Right lung (tissue), 10 donors: Measurements from ENCODE around the gene ZNF518B. TPM values are rescaled to one million over a fixed set of nuclear protein-coding genes. Genes with fewer than 3 reads are reported as not detected.
A peak's percentile ranks its signal among the peaks of the same experiment; 100 is the strongest.

ENCODE experiments used
- DNase-seq, 2 donors: peaks; one replicate each; pipeline ENCODE4 v3.0.0-alpha.2; 2013
- long read RNA-seq, 8 donors: transcript quantifications; one replicate each; lab custom pipeline, GENCODE V29; 2026
- polyA plus RNA-seq, 5 donors: library from polyadenylated mRNA; unstranded; fragments of 120-200 nt; gene quantifications; one replicate each; pipeline versions ENCODE4 v1.2.1 to v1.2.3, GENCODE V29; 2013; ENCODE audit warnings: inconsistent platforms in 1 of 5, low replicate concordance in 1 of 5; ENCODE audit not compliant: insufficient read length in 5 of 5, insufficient read depth in 1 of 5

ZNF518B gene, protein sequence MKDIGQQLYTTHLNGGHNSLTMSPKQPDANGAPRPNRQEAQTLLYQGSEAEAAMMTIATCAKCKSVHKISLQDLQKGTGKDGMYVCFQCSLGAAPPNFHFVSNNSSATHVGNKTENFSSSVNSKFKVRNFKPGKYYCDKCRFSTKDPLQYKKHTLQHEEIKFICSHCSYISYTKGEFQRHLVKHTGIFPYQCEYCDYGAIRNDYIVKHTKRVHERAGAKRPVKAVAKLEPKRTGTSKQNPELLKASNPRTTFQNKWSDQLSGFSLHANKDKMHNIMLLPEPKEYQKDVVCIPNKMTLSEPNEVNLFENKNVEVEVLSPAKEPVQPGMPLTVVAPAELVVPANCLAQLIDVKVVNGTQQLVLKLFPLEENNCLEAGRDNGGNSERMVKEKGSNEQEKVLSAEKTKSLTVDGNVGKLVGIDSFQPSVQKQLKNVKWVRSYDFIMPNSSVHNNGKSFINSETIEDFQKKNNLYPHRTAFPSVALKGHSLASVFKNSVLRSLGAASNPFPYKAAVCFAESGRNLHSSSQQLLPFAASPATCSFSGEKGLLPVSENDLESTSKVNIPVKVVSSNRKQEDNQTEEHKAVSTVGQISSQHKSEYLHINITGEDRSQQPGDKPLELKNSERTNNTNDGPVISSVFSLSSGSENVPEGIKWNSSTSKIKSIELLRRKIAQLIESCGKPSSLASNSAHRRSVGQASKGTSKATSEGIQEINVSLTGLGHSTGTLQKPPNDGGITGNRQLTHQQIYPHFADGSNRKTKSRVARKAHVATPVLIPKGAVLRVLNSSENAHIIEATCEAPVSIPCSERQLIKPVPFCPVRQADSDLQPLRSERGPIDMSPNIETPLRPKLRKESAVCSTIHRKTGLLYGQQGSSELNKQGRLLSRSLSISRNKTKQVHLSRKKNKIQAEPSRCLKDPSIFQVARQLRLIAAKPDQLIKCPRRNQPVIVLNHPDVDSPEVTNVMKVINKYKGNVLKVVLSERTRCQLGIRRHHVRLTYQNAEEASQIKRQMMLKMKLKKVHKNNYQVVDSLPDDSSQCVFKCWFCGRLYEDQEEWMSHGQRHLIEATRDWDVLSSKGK
- polyA plus RNA-seq: 10 to 100 TPM; 21.8 to 31.7 (median 25.5) TPM
- long read RNA-seq, donor 1, full-length matches to known transcripts: 10 of 10 reads
- long read RNA-seq, donor 1, partial matches to known transcripts: 0 of 10 reads
- long read RNA-seq, donor 1, other reads (novel, unspliced or antisense): 0 of 10 reads
- long read RNA-seq, donor 2, full-length matches to known transcripts: 7 of 7 reads
- long read RNA-seq, donor 2, partial matches to known transcripts: 0 of 7 reads
- long read RNA-seq, donor 2, other reads (novel, unspliced or antisense): 0 of 7 reads
- long read RNA-seq, donor 3, full-length matches to known transcripts: 4 of 9 reads
- long read RNA-seq, donor 3, partial matches to known transcripts: 5 of 9 reads
- long read RNA-seq, donor 3, other reads (novel, unspliced or antisense): 0 of 9 reads
- long read RNA-seq, donor 4, full-length matches to known transcripts: 4 of 4 reads
- long read RNA-seq, donor 4, partial matches to known transcripts: 0 of 4 reads
- long read RNA-seq, donor 4, other reads (novel, unspliced or antisense): 0 of 4 reads
- long read RNA-seq, donor 5, full-length matches to known transcripts: 5 of 5 reads
- long read RNA-seq, donor 5, partial matches to known transcripts: 0 of 5 reads
- long read RNA-seq, donor 5, other reads (novel, unspliced or antisense): 0 of 5 reads
- long read RNA-seq, donor 6, full-length matches to known transcripts: 10 of 10 reads
- long read RNA-seq, donor 6, partial matches to known transcripts: 0 of 10 reads
- long read RNA-seq, donor 6, other reads (novel, unspliced or antisense): 0 of 10 reads
- long read RNA-seq, donor 7, full-length matches to known transcripts: 8 of 8 reads
- long read RNA-seq, donor 7, partial matches to known transcripts: 0 of 8 reads
- long read RNA-seq, donor 7, other reads (novel, unspliced or antisense): 0 of 8 reads
- long read RNA-seq, donor 8, full-length matches to known transcripts: 2 of 2 reads
- long read RNA-seq, donor 8, partial matches to known transcripts: 0 of 2 reads
- long read RNA-seq, donor 8, other reads (novel, unspliced or antisense): 0 of 2 reads

DNA sequence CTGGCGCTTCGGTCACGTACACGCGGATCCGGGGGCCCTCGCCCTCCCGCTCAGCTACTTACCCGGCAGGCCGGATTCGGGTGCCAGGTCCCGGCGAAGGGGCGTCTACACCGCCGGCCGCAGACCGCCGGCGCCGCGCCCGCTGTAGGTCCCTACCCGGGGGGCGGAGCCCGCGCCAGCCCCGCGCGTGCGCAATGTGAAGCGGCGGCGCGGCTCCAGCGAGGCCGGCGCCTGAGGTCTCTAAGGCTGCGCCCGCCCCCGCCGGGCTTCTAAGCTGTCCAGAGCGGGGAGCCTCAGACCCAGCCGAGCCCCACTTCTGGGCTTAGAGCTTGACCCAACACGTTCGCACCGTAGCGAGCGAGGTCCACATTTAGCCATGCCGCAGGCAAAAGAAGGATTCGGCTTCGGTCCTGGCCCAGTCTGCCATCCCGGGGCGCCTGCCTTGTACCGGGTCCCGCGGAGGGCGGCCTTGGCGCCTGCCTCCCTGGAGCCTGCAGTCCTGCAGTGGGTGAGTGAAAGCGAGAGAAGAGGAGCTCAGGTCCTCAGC is at the start of gene ZNF518B:
TSS of gene ZNF518B (minus strand) at position 172 of the 547 bp plus-strand sequence. CDS start 11,098 bp downstream, outside the sequence.
- peak; percentile 73 to 78 for DNase-seq

DNA sequence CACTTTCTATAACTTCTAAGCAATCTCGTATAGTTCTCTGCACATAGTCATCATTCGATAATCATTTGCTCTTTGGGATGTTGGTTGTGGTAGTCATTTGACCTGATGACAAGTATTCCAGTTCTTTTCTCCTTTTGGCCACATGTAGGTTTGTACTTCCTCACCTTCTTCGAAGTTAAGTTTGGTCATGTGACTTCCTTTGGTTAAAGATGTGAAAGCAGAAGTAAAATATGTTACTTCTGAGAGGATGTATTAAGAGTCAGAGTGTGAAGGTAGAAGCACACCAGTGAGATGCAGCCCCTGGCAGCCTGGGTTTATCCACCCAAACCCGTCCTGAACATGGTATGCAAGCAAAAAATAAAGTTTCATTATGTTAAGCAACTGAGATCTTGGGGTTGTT is 48.9 kb upstream of the ZNF518B start:
- no peak for DNase-seq

DNA sequence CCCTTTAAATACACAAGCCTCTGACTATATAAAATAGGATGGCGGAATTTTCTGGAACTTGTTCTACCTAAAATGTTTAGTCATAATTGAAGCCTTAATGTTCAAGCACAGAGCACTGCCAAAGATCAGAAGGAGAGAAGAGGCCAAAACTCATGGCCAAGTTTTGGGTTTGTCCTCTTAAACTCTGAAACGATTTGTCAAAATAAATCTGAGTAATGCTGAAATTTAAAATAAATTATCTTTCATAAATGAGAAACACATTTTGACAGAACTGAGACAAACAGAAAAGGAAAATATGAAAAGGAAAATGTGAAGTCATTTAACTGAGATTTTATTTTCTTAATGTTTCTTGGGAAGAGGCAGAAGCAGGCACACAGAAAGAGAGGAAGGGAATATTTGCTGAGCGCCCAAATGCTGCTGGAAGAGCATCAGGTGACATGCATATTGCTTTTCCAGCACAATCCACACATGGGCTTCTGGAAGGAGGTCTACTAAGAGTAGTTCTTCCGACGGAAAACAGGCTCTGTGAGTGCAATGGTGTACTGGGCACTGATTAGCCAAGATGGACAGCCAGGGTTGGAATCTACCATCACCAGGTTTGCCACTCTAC is 47.4 kb upstream of the ZNF518B start:
- DNase-seq: no peak

DNA sequence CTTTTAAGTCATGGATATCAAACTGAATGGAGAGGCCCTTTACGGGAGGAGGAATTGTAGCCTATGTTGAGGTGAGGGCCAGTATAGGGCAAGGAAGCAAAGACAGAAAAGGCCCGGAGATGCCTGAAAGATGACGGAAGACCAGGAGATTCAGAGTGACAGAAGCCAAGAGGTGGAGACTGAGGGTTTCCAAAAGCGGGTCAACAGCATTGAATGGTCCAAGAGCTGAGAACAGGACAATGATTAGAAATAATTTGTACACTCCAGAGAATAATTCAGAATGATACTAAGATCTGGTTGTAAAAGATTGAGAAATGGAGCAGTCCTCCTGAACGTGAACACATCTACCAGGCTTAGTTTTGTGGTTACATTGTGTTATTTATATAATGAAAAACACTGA is 45.5 kb upstream of the ZNF518B start:
- DNase-seq: no peak

- DNase-seq: no peak
Observed at GRCh38 chr4:10500776-10501175, 43.5 kb upstream of the ZNF518B start.

DNA sequence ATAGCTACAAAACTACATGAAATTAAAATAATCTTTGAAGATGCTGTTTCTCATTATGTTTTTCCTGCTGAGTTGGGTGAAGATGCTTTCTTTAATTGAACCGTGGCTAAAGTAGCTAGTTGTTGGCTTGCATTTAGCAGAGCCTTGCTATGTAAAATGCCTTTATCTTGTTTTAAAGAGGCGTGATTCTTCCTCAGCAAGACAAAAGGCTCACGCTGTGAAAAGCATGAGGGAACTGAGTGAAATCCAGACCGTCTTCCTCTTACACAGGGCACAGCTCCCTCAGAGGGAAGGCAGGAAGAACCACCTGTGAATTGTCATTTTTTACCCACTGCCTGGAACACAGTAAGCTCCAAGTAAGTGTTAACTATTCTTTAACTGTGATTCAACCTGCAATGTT is 39.0 kb upstream of the ZNF518B start:
- DNase-seq: no peak

DNA sequence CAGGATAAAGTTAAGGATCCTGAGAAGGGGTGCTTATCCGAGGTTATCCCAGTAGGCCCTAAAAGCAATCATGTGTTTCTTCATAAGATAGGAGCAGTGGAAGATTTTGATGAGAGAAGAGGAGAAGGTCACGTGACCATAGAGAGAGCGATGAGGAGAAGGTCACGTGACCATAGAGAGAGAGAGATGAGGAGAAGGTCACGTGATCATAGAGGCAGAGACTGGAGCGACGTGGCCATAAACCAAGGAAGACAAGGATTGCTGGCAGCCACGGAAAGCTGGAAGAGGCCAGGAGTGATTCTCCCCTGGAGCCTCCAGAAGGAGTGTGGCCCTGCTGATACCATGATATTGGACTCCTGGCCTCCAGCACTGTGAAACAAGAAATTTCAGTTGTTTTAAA is 38.4 kb upstream of the ZNF518B start:
- DNase-seq: no peak

DNA sequence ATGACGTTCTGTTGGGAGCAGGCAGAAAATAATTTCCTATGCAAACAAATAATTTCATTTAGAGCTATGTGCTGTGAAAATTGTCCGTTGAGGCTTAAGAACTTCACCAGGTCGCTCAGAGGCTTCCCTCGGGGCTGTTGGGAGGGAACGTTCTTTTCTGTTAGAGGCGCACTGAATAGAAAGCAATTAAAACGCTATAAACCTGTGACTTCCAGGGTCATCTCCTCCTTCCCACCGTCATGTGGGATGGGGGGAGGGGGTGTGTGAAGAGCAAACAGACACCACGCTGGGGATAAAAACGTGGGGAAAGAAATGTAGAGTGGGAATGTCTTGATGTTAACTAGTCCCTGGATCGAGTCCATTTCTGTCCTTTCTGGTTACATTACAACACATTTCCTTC is 35.2 kb upstream of the ZNF518B start:
- DNase-seq: no peak

GRCh38 chr4:10491401-10491800 is 34.2 kb upstream of the ZNF518B start:
- DNase-seq: no peak

- DNase-seq: no peak
Observed at GRCh38 chr4:10490996-10491395, 33.8 kb upstream of the ZNF518B start.

- DNase-seq: no peak
Observed at GRCh38 chr4:10482913-10483312, 25.7 kb upstream of the ZNF518B start.

DNA sequence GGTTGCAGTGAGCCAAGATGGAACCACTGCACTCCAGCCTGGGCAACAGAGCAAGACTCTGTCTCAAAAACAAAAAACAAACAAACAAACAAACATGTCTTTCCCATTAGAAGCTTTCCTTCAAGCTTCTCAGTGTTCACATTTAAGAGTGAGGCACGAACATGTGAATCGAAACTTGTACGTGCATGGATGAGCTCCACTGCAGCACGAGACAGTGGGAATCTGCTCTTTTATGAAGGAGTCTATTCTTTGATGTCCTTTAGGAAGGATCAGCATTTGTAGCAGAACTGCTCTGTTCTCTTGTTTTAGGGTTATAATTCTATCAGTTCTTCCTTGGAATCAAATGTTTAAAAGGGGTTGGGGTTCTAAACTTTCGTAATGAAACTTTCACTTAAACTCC is 23.4 kb upstream of the ZNF518B start:
- no peak for DNase-seq

- no peak for DNase-seq
Observed at GRCh38 chr4:10478621-10479020, 21.4 kb upstream of the ZNF518B start.

DNA sequence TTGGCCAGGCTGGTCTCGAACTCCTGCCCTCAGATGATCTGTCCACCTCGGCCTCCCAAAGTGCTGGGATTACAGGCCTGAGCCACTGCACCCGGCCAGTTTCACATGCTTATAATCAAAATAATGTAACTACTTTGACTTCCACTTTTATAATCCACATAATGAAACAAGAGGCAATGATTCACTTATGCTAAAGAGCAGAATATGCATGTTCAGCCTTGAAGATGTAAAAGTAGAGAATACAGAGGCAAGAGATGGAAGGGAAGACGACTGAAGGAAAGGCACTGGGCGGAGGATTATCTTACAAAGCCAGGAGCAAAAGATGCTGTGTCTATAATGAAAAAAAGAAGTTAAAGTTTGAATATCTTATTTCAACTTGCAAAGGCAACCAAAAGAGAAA is 13.3 kb upstream of the ZNF518B start:
- DNase-seq: no peak

DNA sequence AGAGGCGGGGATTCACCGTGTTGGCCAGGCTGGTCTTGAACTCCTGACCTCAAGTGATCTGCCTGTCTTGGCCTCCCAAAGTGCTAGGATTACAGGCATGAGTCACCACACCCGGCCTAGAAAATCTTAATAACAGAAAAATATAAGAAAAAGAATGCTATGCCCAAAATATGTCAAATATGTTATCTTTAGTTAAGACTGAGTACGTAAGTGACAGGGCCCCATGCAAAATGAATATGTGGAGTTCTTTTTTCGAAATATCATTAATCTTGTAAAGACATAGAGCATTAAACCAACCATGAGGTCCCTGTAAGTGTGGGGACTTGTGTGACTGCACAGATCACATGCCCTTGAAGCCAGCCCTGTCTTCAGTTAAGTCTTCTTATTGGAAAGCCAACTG is 8.9 kb upstream of the ZNF518B start:
- no peak for DNase-seq

DNA sequence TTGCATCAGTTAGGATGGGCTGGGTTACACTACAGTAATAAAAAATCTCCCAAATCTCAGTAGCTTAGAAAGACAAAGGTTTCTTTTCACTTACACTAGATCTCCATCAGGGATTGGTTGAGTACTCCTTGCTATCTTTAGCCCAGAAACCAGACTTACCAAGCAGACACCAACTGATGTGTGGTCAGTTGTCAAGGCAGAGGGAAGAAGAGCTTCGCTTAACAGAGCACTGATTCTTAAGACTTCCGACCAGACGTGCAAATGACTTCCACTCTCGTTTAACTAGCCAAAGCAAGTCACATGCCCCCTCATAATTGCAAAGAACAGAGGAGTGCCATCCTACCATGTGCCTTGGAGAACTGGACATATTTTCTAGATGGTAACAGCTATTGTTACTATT is 5.7 kb upstream of the ZNF518B start:
- no peak for DNase-seq

DNA sequence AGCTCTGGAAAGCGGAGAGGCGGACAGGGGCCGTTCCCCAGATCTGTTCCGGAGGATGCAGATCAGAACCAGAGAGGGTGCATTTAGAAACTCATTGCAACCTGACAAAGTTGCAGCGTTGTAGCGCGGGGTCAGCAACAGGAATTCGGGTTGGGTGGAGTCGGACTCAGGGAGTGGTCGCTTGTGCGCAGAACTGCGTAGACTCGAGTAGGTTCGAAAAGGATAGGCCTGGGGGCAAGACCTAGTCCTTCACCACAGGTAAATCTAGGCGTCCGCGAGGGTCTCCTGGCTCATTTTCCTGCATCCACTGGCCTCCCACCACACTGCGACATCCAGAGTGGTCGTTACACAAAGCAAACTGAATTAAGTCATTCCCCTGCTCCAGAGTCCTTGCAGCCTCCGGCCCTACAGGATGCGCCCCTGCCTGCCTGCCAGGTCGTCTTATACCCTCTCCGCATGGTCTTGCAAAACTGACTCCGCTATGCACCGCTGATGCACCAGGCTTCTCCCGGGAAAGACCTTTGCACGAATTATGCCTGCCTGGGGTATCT is 4.7 kb upstream of the ZNF518B start:
- no peak for DNase-seq

DNA sequence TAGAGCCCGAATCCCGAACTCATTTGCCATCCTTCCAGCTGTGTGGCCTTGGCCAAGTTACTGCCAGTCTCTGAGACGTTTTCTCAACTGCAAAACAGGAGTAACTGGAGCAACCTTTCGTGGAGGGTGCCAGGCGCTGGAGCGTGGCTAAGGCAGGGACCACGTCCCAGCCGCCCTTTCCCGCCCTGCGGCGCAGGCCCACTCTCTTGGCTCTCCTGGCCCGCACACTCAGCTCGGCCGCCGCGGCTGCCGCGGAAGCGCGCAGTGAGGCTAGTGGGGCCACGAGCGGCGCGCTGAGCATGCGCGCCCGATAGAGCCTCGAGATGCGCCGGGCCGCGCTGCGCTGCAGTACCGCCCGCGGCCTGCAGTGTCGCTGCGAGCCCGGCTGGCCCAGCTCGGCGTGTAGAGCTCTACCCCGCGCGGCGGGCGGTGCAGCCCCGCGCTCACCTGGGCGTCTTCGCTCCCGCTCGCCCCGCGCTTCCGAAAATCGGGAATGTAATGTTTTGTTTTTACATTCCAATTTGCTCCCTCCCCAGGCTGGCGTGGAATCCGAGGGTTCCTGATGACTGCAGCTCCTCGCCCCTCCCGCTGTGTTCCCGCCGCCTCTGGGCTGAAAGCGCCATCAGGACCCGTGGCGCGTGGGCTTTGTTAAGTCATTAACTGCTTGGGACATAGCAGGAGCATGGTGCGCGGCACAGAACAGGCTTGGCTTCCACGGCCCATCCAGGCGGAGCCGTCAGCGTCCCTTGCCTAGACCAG is 4.0 kb upstream of the ZNF518B start:
- peak; percentile 79 to 82 for DNase-seq
